Neural progenitor cell (in vitro differentiated cells): ENCODE measurements around the gene HOXA1.

Experiments
- CTCF ChIP-seq: fragments of 200-600 bp; sonication (generic); IDR thresholded peaks from 2 replicates; pipeline ENCODE4 v1.5.1; 2017; ENCODE audit warnings: antibody characterized with exemption, mild to moderate bottlenecking
- EZH2 ChIP-seq: fragments of 200-600 bp; sonication (generic); IDR thresholded peaks from 2 replicates; pipeline ENCODE4 v1.6.1; 2017; ENCODE audit warnings: antibody characterized with exemption, mild to moderate bottlenecking, moderate library complexity

GRCh38 chr7:27095050-27095896 is 527 bp downstream of the HOXA1 start:
- no peak for TF ChIP-seq CTCF
- TF ChIP-seq EZH2 = peak; percentile 86
